Endothelial cell of umbilical vein (primary cell): ENCODE measurements around the gene TYW3. TPM values are rescaled to one million over a fixed set of nuclear protein-coding genes. Genes with fewer than 3 reads are reported as not detected.

ENCODE experiments used
- BruUV-seq: library from RNA; stranded (reverse); fragments of 400-500 nt; replicated peaks from 2 replicates; lab custom pipeline; 2021; lab: Mats Ljungman, UMichigan
- CTCF ChIA-PET: fragments of 300-600, 350-600 bp; sonication (Branson Sonifier 250); formaldehyde crosslinking; loops from one replicate; lab custom pipeline; 2021; ENCODE audit warnings: antibody characterized with exemption, inconsistent platforms; lab: Charles Lee
- POLR2A ChIA-PET: fragments of 300-600, 350-600 bp; sonication (Branson Sonifier 250); formaldehyde crosslinking; loops from one replicate; lab custom pipeline; 2021; ENCODE audit warnings: antibody characterized with exemption, inconsistent platforms; lab: Charles Lee
- DNase-seq: peaks from one replicate; pipeline ENCODE4 v3.0.0-alpha.2; 2011; ENCODE audit warnings: low read depth, low spot score
- FAIRE-seq: peaks from 2 replicates; lab custom pipeline; 2011; peaks lifted over from hg19 to GRCh38; lab: Jason Lieb, UNC
- H2AFZ ChIP-seq: 2 replicates; pipeline ENCODE4 v1.6.0; 2012; ENCODE audit warnings: low read depth, low read length, control low read depth, inconsistent platforms
- H3K27ac ChIP-seq: 2 replicates; pipeline ENCODE4 v1.5.1; 2011; ENCODE audit warnings: low read depth, mild to moderate bottlenecking, control low read depth, low read length, moderate library complexity; ENCODE audit not compliant: insufficient read depth
- H3K27me3 ChIP-seq, 2 experiments: 2 replicates each; pipeline versions ENCODE4 v1.6.0 to v1.6.1; 2011; ENCODE audit warnings: low read length in 2 of 2, mixed read lengths in 1 of 2; ENCODE audit not compliant: control insufficient read depth in 2 of 2, insufficient read depth in 2 of 2
- H3K36me3 ChIP-seq, 2 experiments: 2 replicates in 1 of 2; 3 replicates in 1 of 2; pipeline ENCODE4 v1.5.1; 2011; ENCODE audit warnings: low read length in 2 of 2, mild to moderate bottlenecking in 1 of 2, moderate library complexity in 1 of 2; ENCODE audit not compliant: control insufficient read depth in 2 of 2, insufficient read depth in 2 of 2; ENCODE audit errors: extremely low read depth in 1 of 2
- H3K4me1 ChIP-seq: 3 replicates; pipeline ENCODE4 v1.5.1; 2011; ENCODE audit warnings: mild to moderate bottlenecking, low read length; ENCODE audit not compliant: control insufficient read depth, insufficient read depth; ENCODE audit errors: extremely low read depth
- H3K4me2 ChIP-seq: 2 replicates; pipeline ENCODE4 v1.6.1; 2011; ENCODE audit warnings: low read length, control low read depth, mixed read lengths; ENCODE audit not compliant: insufficient read depth
- H3K4me3 ChIP-seq, 3 experiments: fragments of 200-600 bp in 1 of 3; sonication (generic), shearing (Covaris generic) in 1 of 3; replicated peaks in 1 of 3; 2 replicates each; pipeline ENCODE4 v1.5.1; 2011 to 2016; ENCODE audit warnings: control low read depth in 3 of 3, low read length in 3 of 3, mild to moderate bottlenecking in 2 of 3, inconsistent platforms in 1 of 3, low read depth in 1 of 3, moderate library complexity in 1 of 3; ENCODE audit not compliant: insufficient read depth in 1 of 3
- H3K79me2 ChIP-seq: 2 replicates; pipeline ENCODE4 v1.6.0; 2012; ENCODE audit warnings: low read length, inconsistent platforms; ENCODE audit not compliant: control insufficient read depth, insufficient read depth
- H3K9ac ChIP-seq: replicated peaks from 2 replicates; pipeline ENCODE3; 2011; ENCODE audit warnings: low read length, control low read depth; ENCODE audit not compliant: insufficient read depth; ENCODE audit errors: extremely low read depth
- H3K9me1 ChIP-seq: replicated peaks from 3 replicates; pipeline ENCODE4 v1.6.0; 2011; ENCODE audit warnings: mild to moderate bottlenecking, low read length; ENCODE audit not compliant: control insufficient read depth, insufficient read depth; ENCODE audit errors: extremely low read depth
- H3K9me3 ChIP-seq: replicated peaks from 2 replicates; pipeline ENCODE4 v1.5.1; 2012; ENCODE audit warnings: low read length, inconsistent platforms; ENCODE audit not compliant: control insufficient read depth, insufficient read depth
- H4K20me1 ChIP-seq: replicated peaks from 2 replicates; pipeline ENCODE3; 2011; ENCODE audit warnings: mild to moderate bottlenecking, low read length; ENCODE audit not compliant: control insufficient read depth, insufficient read depth; ENCODE audit errors: extremely low read depth
- EZH2 ChIP-seq: IDR thresholded peaks from 2 replicates; pipeline ENCODE4 v1.6.1; 2012; ENCODE audit warnings: borderline replicate concordance, low read depth, mild to moderate bottlenecking, moderate library complexity, low read length, inconsistent platforms; ENCODE audit not compliant: severe bottlenecking
- FOS ChIP-seq: IDR thresholded peaks from 2 replicates; pipeline ENCODE4 v1.6.1; 2011; ENCODE audit warnings: mild to moderate bottlenecking, low read length, moderate library complexity, borderline replicate concordance; ENCODE audit not compliant: insufficient read depth
- GATA2 ChIP-seq: IDR thresholded peaks from 2 replicates; pipeline ENCODE4 v1.7.0; 2011; ENCODE audit warnings: low read depth, mild to moderate bottlenecking, moderate library complexity, mixed read lengths, low read length; ENCODE audit not compliant: insufficient read length, insufficient read depth
- JUN ChIP-seq: IDR thresholded peaks from 2 replicates; pipeline ENCODE4 v1.6.1; 2011; ENCODE audit warnings: borderline replicate concordance, low read depth; ENCODE audit not compliant: insufficient read length, insufficient read depth
- MYC ChIP-seq: IDR thresholded peaks from one replicate; pipeline ENCODE4 v1.6.1; 2011; ENCODE audit warnings: mild to moderate bottlenecking, low read depth, low read length
- POLR2A ChIP-seq: IDR thresholded peaks from 2 replicates; pipeline ENCODE4 v1.6.1; 2012; ENCODE audit warnings: low read depth, mild to moderate bottlenecking, control low read depth, low read length
- POLR2AphosphoS5 ChIP-seq: IDR thresholded peaks from 2 replicates; pipeline ENCODE4 v1.6.1; 2012; ENCODE audit warnings: low read depth, mild to moderate bottlenecking, control low read depth, low read length, moderate library complexity; ENCODE audit not compliant: insufficient read depth
- dilution Hi-C: fragments of 300-500 bp; cut with MboI; formaldehyde crosslinking; loops from one replicate; pipeline ENCODE4 v1.15.0; 2019; ENCODE audit warnings: low sequenced_read_pairs; ENCODE audit not compliant: extremely low pct_ligation_motif_present
- intact Hi-C: fragments of 100-400 bp; cut with micrococcal nuclease; formaldehyde crosslinking; loops from one replicate; pipeline ENCODE4 v1.10.0; 2022
- polyA plus RNA-seq, 4 experiments: library from polyadenylated mRNA; depleted of rRNA in 3 of 4; stranded (reverse) in 3 of 4; unstranded in 1 of 4; fragments of >200 nt; gene quantifications; 2 replicates each; pipeline versions ENCODE4 v1.2.1 to v1.2.3, GENCODE V29; 2011 to 2012; ENCODE audit warnings: missing spikeins in 1 of 4
- total RNA-seq: library from RNA; stranded (reverse); gene quantifications from 2 replicates; pipeline ENCODE4 v1.2.3, GENCODE V29; 2021
- TF ChIP-seq, protein P1 (sequence below): IDR thresholded peaks from 2 replicates; pipeline ENCODE4 v1.6.1; 2011; ENCODE audit not compliant: insufficient read depth, insufficient read length
- TF ChIP-seq, protein P2 (sequence below), 2 donors: IDR thresholded peaks; 1 replicate in 1 of 2; 2 replicates in 1 of 2; pipeline ENCODE4 v1.5.1; 2011; ENCODE audit warnings: low read length in 2 of 2, mild to moderate bottlenecking in 2 of 2, moderate library complexity in 2 of 2, control low read depth in 1 of 2, inconsistent platforms in 1 of 2, low read depth in 1 of 2; ENCODE audit not compliant: insufficient read depth in 1 of 2; ENCODE audit errors: extremely low read depth in 1 of 2

Gene TYW3
- total and polyA plus RNA-seq, 2 donors (not counting 3 experiments of a cell fraction or from before 2014, with no cell fraction given), result 8.5 to 22.8 TPM

DNA sequence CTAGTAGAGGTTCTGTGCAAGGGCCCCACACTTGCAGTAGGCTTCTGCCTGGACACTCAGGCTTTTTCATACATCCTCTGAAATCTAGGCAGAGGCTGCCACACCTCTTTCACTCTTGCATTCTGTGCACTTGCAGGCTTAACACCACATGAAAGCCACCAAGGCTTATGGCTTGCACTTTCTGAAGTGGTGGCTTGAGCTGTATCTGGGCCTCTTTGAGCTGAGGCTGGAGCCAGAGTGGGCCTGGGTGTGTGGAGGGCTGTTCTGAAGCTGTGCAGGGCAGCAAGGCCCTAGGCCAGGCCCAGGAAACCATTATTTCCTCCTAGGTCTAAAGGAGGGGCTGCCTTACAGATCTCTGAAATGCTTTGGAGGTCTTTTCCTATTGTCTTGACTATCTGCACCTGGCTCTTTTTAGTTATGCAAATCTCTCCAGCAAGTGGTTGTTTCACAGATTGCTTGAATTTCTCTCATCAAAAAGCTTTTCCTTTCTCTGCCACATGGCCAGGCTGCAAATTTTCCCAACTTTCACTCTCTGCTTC lies 66.2 kb downstream of the TYW3 start:
- intact Hi-C loops, result no loop called here
- Histone ChIP-seq H3K79me2 (no peaks in the 10 kb centered on the region), H2AFZ (no peak overlapping the region), H3K27ac (no peak overlapping the region), H3K4me3 (no peak overlapping the region), H3K36me3 (no peaks in the 10 kb centered on the region), H3K9me1 (no peaks in the 10 kb centered on the region), H3K9me3 (no peaks in the 10 kb centered on the region), H3K9ac (no peak overlapping the region), H4K20me1 (no peaks in the 10 kb centered on the region), H3K27me3 (peaks cover 0 to under 1% of the 10 kb centered on the region in 2 experiments), H3K4me2 (no peak overlapping the region), H3K4me1 (no peaks in the 10 kb centered on the region)
- ChIA-PET POLR2A (no interaction called here), CTCF (no interaction called here)
- no TSS peak for BruUV-seq
- DNase-seq (no peak), FAIRE-seq (no peak)
- TF ChIP-seq FOS, result no peak
- no peak for TF ChIP-seq GATA2
- no peak for TF ChIP-seq POLR2AphosphoS5
- no peak for TF ChIP-seq JUN
- TF ChIP-seq, protein P1, sequence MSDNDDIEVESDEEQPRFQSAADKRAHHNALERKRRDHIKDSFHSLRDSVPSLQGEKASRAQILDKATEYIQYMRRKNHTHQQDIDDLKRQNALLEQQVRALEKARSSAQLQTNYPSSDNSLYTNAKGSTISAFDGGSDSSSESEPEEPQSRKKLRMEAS, result no peak
- TF ChIP-seq POLR2A, result no peak
- TF ChIP-seq EZH2, result no peak
- TF ChIP-seq MYC, result no peak
- TF ChIP-seq, protein P2, sequence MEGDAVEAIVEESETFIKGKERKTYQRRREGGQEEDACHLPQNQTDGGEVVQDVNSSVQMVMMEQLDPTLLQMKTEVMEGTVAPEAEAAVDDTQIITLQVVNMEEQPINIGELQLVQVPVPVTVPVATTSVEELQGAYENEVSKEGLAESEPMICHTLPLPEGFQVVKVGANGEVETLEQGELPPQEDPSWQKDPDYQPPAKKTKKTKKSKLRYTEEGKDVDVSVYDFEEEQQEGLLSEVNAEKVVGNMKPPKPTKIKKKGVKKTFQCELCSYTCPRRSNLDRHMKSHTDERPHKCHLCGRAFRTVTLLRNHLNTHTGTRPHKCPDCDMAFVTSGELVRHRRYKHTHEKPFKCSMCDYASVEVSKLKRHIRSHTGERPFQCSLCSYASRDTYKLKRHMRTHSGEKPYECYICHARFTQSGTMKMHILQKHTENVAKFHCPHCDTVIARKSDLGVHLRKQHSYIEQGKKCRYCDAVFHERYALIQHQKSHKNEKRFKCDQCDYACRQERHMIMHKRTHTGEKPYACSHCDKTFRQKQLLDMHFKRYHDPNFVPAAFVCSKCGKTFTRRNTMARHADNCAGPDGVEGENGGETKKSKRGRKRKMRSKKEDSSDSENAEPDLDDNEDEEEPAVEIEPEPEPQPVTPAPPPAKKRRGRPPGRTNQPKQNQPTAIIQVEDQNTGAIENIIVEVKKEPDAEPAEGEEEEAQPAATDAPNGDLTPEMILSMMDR (IDR thresholded peaks at IDR 0.05; ENCODE audit: extremely low read depth in 1 of 2, insufficient read depth in 1 of 2, low read depth in 1 of 2, low read length in 2 of 2), result no peak
- dilution Hi-C loops, result loop anchor here (25.0 kb wide), 1 partner anchor 388 kb away; no protein-coding TSS in a partner anchor
